HG03565 (cell line): Measurements from ENCODE around the gene PCDHB8.
"Not testable (repeated sequence)": the region's sequence is repeated elsewhere in the genome, so short reads cannot be mapped to it uniquely, and the experiment has no call there.

Experiments used
- ATAC-seq: cut with Tn5 transposase; IDR thresholded peaks from one replicate; pipeline ENCODE4 v1.9.1; 2021; ENCODE audit warnings: mild to moderate bottlenecking, moderate library complexity; ENCODE audit not compliant: unreplicated experiment

Gene PCDHB8

DNA sequence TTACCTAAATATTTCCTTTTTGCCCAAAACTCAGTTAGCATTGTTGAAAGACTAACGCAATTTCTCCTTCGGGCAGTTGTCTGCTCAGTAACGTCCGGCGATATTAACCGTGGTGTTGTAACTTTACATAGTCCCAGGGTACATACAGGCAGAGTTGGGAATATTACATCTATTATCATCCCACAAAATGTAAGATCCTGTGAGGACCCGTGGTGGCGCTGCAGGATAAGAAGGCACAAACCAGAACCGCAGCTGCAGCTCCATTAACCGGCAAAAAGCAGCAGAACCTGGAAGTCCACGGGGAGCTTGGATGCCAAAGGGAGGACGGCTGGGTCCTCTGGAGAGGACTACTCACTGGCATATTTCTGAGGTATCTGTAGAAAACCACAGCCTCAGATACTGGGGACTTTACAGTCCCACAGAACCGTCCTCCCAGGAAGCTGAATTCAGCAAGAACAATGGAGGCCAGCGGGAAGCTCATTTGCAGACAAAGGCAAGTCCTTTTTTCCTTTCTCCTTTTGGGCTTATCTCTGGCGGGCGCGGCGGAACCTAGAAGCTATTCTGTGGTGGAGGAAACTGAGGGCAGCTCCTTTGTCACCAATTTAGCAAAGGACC is at the start of gene PCDHB8:
Gene PCDHB8 (plus strand): TSS at position 214 of the 615 bp plus-strand sequence. CDS start 245 bp downstream, at position 459.
- ATAC-seq = not testable (repeated sequence)

DNA sequence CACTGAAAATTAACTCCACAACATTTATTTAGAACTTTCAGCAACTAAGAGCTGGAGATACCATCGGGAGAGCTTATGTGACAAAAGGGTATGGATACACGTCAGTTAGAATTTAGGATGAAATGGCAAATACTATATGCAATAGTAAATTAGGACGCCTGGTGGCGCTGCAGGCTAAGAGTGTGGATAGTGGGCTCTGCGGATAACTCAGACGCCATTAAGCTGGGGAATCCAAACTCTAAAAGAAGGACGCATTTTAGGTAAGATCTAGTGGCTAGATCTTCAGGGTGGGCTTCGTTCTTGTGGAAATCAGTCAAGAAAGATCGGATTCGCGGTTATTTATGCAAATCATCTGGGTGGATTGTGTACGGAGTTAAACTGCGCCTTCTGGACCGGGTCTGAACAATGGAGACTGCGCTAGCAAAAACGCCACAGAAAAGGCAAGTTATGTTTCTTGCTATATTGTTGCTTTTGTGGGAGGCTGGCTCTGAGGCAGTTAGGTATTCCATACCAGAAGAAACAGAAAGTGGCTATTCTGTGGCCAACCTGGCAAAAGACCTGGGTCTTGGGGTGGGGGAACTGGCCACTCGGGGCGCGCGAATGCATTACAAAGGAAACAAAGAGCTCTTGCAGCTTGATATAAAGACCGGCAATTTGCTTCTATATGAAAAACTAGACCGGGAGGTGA is 42.4 kb upstream of the PCDHB8 start, which contains the start of gene PCDHB5:
Gene PCDHB5 (plus strand): TSS at position 177 of the 688 bp plus-strand sequence. CDS start 229 bp downstream, at position 406.
- no peak for ATAC-seq

DNA sequence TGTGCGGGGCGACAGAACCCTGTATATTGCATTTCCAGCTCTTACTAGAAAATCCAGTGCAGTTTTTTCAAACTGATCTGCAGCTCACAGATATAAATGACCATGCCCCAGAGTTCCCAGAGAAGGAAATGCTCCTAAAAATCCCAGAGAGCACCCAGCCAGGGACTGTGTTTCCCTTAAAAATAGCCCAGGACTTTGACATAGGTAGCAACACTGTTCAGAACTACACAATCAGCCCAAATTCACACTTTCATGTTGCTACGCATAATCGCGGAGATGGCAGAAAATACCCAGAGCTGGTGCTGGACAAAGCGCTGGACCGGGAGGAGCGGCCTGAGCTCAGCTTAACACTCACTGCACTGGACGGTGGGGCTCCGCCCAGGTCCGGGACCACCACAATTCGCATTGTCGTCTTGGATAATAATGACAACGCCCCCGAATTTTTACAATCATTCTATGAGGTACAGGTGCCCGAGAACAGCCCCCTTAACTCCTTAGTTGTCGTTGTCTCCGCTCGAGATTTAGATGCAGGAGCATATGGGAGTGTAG is 41.8 kb upstream of the PCDHB8 start:
- ATAC-seq = no peak

DNA sequence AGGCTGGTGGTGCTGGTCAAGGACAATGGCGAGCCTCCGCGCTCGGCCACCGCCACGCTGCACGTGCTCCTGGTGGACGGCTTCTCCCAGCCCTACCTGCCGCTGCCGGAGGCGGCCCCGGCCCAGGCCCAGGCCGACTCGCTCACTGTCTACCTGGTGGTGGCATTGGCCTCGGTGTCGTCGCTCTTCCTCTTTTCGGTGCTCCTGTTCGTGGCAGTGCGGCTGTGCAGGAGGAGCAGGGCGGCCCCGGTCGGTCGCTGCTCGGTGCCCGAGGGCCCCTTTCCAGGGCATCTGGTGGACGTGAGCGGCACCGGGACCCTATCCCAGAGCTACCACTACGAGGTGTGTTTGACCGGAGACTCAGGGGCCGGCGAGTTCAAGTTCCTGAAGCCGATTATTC is 40.2 kb upstream of the PCDHB8 start:
- not testable (repeated sequence) for ATAC-seq

DNA sequence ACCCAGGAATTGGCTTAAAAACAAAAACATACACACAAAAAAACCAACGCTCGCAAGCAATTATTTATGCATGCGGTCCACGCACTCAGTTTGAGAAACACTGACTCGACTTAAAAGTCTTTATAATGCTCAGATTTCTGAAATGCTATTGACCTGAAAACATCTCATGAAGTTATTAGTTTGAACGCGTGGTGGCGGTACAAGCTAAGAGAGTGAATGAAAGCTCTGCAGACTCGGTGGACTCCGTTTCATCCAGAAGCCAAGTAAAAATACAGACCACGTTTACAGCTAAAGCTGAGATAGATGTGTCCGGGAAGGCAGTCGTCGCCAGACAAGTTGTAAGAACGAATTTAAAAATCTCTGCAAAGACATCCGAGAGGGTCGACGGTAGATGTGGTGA is 27.8 kb upstream of the PCDHB8 start, which contains the start of gene PCDHB6:
Gene PCDHB6 (plus strand): TSS at position 246 of the 400 bp plus-strand sequence. CDS start 201 bp downstream, outside the sequence.
- ATAC-seq = no peak

DNA sequence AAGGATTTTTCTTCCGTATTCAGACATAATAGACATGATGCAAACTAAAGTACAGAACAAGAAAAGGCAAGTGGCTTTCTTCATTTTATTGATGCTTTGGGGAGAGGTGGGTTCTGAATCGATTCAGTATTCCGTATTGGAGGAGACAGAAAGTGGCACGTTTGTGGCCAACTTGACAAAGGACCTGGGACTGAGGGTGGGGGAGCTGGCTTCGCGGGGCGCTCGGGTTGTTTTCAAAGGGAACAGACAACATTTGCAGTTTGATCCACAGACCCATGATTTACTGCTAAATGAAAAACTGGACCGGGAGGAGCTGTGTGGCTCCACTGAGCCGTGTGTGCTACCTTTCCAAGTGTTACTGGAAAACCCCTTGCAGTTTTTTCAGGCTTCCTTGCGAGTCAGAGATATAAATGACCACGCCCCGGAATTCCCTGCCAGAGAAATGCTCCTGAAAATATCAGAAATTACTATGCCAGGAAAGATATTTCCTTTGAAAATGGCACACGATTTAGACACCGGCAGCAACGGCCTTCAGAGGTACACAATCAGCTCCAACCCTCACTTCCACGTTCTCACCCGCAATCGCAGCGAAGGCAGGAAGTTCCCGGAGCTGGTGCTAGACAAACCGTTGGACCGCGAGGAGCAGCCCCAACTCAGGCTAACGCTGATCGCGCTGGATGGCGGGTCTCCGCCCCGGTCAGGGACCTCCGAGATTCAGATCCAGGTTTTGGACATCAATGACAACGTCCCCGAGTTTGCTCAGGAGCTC is 27.2 kb upstream of the PCDHB8 start:
- ATAC-seq = no peak

DNA sequence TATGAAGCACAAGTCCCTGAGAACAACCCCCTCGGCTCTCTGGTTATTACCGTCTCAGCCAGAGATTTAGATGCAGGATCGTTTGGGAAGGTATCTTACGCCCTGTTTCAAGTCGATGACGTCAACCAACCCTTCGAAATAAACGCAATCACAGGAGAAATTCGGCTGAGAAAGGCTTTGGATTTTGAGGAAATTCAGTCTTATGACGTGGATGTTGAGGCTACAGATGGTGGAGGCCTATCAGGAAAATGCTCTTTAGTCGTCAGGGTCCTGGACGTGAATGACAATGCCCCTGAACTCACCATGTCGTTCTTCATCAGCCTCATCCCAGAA is 26.6 kb upstream of the PCDHB8 start:
- ATAC-seq = no peak

DNA sequence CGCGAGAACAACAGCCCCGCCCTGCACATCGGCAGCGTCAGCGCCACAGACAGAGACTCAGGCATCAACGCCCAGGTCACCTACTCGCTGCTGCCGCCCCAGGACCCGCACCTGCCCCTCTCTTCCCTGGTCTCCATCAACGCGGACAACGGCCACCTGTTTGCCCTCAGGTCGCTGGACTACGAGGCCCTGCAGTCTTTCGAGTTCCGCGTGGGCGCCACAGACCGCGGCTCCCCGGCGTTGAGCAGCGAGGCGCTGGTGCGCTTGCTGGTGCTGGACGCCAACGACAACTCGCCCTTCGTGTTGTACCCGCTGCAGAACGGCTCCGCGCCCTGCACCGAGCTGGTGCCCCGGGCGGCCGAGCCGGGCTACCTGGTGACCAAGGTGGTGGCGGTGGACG is 26.0 kb upstream of the PCDHB8 start:
- ATAC-seq = not testable (repeated sequence)

DNA sequence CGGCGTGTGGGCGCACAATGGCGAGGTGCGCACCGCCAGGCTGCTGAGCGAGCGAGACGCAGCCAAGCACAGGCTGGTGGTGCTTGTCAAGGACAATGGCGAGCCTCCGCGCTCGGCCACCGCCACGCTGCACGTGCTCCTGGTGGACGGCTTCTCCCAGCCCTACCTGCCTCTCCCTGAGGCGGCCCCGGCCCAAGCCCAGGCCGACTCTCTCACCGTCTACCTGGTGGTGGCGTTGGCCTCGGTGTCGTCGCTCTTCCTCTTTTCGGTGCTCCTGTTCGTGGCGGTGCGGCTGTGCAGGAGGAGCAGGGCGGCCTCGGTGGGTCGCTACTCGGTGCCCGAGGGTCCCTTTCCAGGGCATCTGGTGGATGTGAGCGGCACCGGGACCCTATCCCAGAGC is 25.5 kb upstream of the PCDHB8 start:
- not testable (repeated sequence) for ATAC-seq

DNA sequence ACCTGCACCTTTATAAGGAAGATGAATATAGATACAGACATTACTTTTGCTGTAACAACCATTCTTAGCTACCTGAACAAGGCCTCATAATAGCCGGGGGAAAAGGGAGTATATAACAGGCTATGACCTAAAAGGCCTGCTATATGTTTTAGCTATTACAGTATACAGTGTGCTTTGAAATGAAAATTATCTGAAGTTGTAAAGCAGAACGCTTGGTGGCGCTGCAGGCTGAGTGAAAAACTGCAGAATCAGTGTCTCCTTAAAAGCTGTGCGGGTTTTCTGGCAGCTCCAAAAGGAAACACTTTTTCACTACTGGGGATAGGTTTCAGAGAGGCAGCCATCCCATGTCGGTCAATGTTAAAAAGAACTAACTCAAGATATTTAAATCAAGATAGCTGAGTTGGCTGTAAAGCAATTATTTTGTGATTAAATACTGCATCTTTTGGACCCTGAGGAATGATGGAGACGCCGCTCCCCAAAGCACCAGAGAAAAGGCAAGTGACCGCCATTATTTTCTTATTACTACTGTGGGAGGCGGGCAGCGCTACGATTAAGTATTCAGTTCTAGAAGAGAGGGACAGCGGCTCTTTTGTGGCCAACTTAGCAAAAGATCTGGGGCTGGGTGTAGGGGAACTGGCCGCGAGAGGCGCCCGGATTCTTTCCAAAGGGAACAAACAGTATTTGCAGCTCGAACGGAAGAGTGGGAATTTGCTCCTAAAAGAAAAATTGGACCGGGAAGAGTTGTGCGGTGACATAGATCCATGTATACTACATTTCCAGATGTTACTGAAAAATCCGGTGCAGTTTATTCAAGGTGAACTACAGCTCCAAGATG is 21.8 kb upstream of the PCDHB8 start:
- no peak for ATAC-seq

DNA sequence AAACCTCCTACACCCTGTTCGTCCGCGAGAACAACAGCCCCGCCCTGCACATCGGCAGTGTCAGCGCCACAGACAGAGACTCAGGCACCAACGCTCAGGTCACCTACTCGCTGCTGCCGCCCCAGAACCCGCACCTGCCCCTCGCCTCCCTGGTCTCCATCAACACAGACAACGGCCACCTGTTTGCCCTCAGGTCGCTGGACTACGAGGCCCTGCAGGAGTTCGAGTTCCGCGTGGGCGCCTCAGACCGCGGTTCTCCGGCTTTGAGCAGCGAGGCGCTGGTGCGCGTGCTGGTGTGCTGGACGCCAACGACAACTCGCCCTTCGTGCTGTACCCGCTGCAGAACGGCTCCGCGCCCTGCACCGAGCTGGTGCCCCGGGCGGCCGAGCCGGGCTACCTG is 20.2 kb upstream of the PCDHB8 start:
- ATAC-seq = not testable (repeated sequence)

DNA sequence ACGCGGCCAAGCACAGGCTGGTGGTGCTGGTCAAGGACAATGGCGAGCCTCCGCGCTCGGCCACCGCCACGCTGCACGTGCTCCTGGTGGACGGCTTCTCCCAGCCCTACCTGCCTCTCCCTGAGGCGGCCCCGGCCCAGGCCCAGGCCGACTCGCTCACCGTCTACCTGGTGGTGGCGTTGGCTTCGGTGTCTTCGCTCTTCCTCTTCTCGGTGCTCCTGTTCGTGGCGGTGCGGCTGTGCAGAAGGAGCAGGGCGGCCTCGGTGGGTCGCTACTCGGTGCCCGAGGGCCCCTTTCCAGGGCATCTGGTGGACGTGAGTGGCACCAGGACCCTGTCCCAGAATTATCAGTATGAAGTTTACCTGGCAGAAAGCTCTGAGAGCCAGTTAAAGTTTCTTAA is 19.7 kb upstream of the PCDHB8 start:
- ATAC-seq = not testable (repeated sequence)

DNA sequence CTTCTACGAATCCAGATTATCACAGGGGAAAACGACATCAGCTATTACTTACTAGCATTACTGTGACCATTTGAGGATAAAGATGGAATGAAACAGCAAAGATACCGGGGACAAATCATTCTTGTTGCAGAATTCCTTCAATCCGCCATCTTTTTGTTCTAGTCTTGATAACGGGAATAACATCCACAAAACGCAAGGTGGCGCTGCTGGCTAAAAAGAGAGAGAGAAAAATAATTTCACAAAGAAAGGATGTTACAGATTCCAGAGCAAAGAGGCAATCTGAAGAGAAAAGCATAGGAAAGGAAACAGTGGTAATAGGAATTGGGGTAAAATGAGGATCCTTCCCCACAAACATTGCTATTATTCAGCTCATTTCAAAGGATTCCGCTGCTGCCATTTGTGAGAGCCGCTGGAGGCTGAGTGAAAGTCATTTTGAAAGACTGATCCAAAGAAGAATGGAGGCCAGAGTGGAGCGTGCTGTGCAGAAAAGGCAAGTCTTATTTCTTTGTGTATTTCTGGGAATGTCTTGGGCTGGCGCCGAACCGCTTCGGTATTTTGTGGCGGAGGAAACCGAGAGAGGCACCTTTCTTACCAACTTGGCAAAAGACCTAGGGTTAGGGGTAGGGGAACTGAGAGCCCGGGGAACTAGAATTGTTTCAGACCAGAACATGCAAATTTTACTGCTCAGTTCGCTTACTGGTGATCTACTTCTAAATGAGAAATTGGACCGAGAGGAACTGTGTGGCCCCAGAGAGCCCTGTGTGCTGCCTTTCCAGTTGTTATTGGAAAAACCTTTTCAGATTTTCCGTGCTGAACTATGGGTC is 5.0 kb upstream of the PCDHB8 start, which contains the start of gene PCDHB7:
Gene PCDHB7 (plus strand): TSS at position 264 of the 824 bp plus-strand sequence. CDS start 192 bp downstream, at position 456.
- no peak for ATAC-seq

DNA sequence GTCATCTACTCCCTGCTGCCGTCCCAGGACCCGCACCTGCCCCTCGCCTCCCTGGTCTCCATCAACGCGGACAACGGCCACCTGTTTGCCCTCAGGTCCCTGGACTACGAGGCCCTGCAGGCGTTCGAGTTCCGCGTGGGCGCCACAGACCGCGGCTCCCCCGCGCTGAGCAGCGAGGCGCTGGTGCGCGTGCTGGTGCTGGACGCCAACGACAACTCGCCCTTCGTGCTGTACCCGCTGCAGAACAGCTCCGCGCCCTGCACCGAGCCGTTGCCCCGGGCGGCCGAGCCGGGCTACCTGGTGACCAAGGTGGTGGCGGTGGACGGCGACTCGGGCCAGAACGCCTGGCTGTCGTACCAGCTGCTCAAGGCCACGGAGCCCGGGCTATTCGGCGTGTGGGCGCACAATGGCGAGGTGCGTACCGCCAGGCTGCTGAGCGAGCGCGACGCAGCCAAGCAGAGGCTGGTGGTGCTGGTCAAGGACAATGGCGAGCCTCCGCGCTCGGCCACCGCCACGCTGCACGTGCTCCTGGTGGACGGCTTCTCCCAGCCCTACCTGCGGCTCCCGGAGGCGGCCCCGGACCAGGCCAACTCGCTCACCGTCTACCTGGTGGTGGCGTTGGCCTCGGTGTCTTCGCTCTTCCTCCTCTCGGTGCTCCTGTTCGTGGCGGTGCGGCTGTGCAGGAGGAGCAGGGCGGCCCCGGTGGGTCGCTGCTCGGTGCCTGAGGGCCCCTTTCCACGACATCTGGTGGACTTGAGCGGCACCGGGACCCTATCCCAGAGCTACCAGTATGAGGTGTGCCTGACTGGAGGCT is 3.1 kb upstream of the PCDHB8 start:
- ATAC-seq = not testable (repeated sequence)

DNA sequence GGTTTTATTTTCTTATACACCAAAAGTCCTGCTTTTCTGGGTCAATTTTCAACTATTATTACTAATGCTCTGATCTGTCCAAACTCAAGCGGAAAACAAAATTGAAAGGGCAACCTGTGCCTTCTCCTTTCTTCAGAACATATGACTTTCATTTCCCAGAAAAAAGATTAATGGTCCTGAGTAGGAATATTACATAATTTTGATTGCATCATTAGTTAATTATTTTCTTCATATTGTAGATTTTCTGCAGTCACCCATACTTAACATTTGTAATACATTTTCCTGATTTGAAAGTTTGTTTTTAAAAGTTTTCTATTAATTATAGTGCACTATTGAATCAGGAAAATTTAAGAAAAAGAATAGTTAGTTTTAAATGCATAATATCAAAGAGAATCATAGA is 1.7 kb upstream of the PCDHB8 start:
- no peak for ATAC-seq

DNA sequence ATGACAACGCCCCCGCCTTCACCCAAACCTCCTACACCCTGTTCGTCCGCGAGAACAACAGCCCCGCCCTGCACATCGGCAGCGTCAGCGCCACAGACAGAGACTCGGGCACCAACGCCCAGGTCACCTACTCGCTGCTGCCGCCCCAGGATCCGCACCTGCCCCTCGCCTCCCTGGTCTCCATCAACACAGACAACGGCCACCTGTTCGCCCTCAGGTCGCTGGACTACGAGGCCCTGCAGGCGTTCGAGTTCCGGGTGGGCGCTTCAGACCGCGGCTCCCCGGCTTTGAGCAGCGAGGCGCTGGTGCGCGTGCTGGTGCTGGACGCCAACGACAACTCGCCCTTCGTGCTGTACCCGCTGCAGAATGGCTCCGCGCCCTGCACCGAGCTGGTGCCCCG is 1.8 kb downstream of the PCDHB8 start:
- not testable (repeated sequence) for ATAC-seq

DNA sequence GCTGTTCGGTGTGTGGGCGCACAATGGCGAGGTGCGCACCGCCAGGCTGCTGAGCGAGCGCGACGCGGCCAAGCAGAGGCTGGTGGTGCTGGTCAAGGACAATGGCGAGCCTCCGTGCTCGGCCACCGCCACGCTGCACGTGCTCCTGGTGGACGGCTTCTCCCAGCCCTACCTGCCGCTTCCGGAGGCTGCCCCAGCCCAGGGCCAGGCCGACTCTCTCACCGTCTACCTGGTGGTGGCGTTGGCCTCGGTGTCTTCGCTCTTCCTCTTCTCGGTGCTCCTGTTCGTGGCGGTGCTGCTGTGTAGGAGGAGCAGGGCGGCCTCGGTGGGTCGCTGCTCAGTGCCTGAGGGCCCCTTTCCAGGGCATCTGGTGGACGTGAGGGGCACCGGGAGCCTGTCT is 2.3 kb downstream of the PCDHB8 start:
- ATAC-seq = not testable (repeated sequence)

DNA sequence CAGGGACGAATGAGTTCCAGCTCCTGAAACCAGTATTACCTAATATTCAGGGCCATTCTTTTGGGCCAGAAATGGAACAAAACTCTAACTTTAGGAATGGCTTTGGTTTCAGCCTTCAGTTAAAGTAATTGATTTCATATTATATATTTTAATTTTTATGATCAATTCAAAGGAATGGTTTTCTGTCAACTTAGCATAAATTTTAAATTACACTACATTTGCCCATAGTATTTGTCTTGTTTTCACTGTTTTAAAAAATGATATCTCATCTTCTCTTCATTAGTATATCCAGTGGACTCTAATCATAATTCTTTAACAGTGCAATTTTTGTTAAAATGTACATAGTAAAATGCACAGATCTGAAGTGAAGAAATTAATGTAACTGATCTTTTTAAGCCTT is 2.7 kb downstream of the PCDHB8 start:
- no peak for ATAC-seq

DNA sequence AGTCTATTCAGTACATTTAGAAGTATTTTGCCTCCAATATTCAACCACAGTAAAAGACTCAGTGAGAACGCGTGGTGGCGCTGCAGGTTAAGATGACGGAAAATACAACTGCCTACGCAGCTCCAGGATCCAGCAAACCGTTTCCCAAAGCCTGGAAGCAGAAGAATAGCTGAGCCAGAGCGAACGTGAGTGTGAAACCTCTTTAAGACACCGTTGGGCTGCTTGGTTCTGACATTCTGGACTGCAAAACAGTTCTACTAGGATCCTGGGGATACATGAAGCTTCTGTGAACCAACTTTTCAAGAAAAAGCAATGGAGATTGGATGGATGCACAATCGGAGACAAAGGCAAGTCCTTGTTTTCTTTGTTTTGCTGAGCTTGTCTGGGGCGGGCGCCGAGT is 4.7 kb downstream of the PCDHB8 start, which contains the start of gene PCDHB16:
Gene PCDHB16 (plus strand): TSS at position 140 of the 400 bp plus-strand sequence. CDS start 173 bp downstream, at position 313.
- ATAC-seq = no peak
